Hypothalamus (tissue), 51 donors: ENCODE data around the gene OR1N1.
"Not testable (repeated sequence)": the region's sequence is repeated elsewhere in the genome, so short reads cannot be mapped to it uniquely, and the experiment has no call there.

Source experiments
- DNase-seq, 51 donors: peaks; one replicate each; lab custom pipeline; 2025; lab: John Stamatoyannopoulos, UW

The OR1N1 gene

DNA sequence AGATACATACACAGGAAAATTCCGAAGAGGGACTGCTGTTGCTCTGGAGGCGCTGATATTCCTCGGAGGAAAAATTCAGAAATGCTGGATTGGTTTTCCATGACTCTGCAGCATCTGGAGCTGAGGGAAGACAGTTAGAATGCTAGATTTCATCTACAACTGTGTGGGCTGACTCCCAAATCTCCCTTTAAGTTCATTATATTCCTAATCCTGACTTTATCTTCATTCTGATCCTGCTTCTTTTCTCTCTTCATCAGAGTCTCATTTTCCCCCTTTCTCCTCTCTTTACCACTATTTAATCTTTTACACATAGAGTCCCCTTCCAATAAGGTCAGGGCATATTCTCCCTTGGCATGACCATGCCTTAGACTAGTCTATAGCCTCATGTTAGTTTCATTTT lies at the start of gene OR1N1:
OR1N1 (minus strand) TSS at position 101 of the 400 bp plus-strand sequence; CDS start at position 101, 0 bp downstream.
- no peak for DNase-seq

DNA sequence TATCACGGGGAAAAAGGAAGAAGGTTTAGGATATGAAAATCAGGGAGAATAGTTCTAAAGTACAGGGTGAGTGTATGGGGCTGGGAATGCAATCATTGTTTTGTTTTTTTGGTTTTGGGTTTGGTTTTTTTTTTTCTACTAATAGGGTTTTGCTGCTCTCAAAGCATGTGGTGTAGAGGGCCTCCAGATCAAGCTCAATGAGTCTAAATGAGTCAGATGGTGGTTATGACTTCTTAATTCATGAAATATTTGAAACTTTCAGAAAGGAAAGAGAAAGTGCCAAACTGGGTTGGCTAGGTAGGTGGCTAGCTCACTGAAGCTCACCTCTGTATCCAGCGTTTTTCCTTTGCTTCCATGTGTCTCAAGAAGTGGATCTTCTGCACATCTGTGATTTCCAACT lies 45.4 kb upstream of the OR1N1 start:
- no peak for DNase-seq

GRCh38 chr9:122567901-122568300 lies 40.8 kb upstream of the OR1N1 start:
- no peak for DNase-seq

DNA sequence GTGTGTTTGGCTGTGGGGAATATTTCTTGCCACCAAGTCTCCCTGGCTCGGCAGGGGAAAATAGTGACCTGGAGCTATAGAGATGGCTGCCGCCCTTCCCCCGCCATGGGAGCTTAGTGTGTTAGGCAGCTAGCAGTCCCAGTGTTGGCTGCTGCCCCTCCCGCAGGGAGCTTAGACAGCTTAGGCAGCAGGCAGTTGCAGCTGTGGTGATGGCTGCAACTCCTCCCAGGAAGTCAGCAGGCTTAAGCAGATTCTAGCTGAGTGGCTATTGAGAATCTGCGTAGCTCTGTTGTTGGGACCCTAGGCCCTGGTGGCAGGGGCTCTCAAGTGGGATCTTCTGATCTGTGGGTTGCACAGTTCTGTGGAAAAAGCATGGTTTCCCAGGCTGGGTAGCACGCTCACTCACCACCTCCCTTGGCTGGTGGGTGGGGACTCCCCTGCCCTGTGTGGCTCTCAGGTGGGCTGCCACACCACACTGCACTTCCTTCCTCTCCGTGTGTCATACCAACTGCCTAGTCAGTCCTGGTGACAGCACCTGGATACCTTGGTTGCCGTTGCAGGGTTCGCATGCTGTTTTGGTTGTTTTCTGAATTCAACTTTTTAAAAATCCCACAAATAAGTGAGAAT lies 35.2 kb upstream of the OR1N1 start:
- no peak for DNase-seq

DNA sequence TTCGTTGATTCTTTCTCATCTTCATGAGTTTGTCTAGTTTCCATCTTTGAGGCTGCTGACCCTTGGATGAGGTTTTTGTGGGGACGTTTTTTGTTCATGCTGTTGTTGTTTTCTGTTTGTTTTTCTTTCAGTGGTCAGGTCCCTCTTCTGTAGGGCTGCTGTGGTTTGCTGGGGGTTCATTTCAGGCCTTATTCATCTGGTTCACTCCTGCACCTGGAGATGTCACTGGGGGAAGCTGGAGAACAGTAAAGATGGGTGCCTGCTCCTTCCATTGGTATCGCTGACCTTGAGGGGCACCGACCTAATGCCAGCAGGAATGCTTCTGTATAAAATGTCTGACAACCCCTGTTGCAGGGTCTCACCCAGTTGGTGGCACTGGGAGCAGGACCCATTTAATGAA lies 34.4 kb upstream of the OR1N1 start:
- DNase-seq, result no peak

GRCh38 chr9:122552812-122553211 lies 25.7 kb upstream of the OR1N1 start, which contains the start of gene OR1N2:
TSS of gene OR1N2 (plus strand) at chr9:122553112. CDS start at chr9:122553212, 100 bp downstream.
- DNase-seq, result no peak

- DNase-seq, result no peak
These were observed 24.3 kb upstream of the OR1N1 start for GRCh38 chr9:122551371-122551770.

DNA sequence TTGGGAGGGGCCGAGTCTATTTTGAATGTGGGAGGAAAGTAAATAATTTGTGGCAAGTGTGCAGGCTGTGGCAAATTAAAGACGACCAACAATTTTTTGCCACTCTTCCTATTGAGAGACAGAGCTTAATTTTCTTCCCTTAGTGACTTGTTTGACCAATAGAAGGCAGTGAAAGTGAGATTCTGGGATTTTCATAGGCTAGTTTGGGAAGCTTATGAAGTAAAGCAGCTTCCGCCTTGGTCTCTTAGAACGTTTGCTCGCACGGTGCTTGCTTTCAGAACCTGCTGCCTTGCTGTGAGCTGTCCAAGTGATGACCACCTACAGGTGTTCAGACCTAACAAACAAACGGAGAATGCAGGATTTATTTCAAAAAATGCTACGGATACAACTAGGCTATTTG lies 19.1 kb upstream of the OR1N1 start:
- no peak for DNase-seq

DNA sequence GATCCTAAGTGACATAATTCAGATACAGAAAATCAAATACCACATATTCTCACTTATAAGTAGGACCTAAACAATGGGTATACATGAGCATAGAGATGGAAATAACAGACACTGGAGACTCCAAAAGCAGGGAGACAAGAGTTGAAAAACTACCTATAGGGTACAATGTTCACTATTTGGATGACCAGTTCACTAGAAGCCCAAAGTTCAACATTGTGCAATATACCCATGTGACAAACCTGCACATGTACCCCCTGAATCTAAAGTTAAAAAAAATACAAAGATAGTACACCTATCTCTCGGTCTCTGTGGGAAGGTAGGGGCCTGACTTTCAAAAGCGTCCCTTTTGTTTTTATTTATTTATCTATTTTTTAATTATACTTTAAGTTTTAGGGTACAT lies 11.7 kb upstream of the OR1N1 start:
- no peak for DNase-seq

GRCh38 chr9:122537066-122537465 lies 10.0 kb upstream of the OR1N1 start:
- DNase-seq, result not testable (repeated sequence)

- DNase-seq, result no peak
These were observed 9.0 kb upstream of the OR1N1 start for GRCh38 chr9:122536134-122536533.

DNA sequence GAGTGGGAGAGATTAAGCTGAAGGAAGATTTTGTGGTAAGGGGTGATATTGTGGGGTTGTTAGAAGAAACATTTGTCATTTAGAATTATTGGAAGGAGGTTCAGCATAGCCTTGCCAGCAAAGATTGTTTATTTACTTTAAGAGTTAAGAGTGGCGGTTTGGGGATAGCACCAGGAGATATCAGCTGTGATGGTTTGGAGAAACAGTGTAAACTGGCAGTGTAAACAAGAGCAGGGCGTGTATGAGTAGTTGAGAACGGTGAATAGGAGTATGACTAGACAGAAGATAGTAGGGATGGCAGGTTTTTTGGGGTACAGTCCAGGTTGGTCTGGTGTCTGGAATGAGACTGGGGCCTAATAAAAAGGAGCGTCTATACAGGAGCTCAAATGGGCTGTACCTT lies 4.1 kb upstream of the OR1N1 start:
- DNase-seq, result not testable (repeated sequence)

DNA sequence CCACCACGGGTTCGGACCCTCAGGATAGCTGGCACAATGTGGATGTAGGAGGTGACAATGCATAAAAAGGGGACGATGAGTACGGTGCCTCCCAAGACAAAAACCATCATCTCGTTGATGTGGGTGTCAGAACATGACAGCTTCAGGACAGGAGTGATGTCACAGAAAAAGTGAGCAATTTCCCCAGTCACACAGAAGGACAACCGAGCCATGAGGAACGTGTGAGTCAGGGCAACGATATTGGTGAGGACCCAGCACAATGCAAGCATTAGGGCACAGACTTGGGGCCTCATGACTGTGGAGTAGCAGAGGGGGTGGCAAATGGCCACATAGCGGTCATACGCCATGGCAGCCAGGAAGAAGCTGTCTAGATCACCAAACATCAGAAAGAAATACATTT lies 491 bp downstream of the OR1N1 start:
- no peak for DNase-seq

- no peak for DNase-seq
These were observed 7.7 kb downstream of the OR1N1 start for GRCh38 chr9:122519376-122519775.

DNA sequence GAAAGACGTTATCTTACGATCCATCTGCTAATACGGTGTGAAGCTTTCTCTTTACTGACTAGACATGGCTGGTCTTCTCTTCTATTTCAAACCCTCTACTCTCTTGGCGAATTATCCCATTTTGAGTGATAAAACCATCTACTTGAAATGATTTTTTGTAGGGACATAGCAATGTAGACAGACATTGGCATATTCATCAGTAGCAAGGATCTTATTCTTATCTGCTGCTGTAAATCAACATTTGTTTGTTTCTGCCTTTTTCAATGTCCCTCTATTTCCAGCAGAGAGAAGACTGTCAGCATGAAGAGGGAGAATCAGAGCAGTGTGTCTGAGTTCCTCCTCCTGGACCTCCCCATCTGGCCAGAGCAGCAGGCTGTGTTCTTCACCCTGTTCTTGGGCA lies 8.3 kb downstream of the OR1N1 start, which contains the start of gene OR1J4:
OR1J4 (plus strand) TSS at position 301 of the 400 bp plus-strand sequence; CDS start at position 301, 0 bp downstream.
- DNase-seq, result no peak

DNA sequence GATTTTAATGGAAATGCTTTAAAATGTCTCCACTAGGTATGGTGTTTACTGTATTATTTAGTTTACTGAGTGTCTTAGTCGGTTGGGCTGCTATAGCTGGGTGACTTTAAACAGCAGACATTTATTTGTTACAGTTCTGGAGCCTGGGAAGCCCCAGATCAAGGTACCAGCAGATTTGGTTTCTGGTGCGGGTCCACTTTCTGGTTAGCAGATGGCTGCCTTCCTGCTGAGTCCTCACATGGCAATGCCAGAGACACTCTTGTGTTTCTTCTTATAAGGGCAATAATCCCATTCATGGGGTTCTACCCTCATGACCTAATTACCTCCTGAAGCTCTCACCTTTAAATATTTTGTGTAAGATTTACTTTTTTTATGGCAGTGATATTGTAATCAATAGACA lies 8.9 kb downstream of the OR1N1 start:
- DNase-seq, result no peak

- DNase-seq, result no peak
These were observed 16.6 kb downstream of the OR1N1 start, which contains the start of gene OR1J2 for GRCh38 chr9:122510502-122510901. TSS of gene OR1J2 (plus strand) at chr9:122510802. CDS start at chr9:122510802, 0 bp downstream.

DNA sequence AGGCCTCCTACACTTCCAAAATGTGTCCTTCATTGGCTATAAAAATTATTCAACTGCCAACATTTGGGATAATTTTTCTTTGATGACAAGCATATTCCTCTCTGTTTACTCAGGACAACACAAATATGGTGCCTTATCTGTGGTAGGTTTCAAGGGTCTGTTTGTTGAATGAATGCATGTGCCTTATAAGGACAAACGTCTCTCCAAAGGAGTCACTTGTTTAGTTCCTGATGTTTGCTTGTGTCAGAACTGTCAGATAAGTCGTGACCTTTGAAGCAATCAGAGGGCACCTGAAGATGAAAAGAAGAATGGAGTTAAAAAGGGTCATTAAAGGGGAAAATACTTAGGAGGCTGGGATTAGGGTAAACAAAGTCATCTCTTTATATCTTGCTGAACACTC lies 20.1 kb downstream of the OR1N1 start:
- DNase-seq, result no peak

GRCh38 chr9:122498883-122499288 lies 28.2 kb downstream of the OR1N1 start:
- no peak for DNase-seq

DNA sequence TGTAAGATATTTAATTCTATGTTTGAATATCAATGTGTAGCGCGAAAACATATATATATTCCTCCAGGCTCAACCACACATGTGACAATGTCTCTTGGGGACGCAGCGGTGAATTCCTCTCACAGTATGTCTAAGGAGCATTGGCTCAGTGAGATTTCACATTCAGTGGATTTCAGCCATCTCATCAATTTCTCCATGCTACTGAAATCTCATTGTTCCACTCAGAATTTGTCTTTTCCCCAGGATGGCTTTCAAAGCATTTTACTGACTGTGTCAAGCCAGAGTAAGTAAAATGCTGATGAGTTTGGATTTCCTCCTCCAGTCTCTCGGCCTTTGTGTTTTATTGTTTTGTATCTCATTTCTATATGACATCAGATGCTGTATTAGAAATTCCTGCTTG lies 48.0 kb downstream of the OR1N1 start:
- DNase-seq, result no peak

DNA sequence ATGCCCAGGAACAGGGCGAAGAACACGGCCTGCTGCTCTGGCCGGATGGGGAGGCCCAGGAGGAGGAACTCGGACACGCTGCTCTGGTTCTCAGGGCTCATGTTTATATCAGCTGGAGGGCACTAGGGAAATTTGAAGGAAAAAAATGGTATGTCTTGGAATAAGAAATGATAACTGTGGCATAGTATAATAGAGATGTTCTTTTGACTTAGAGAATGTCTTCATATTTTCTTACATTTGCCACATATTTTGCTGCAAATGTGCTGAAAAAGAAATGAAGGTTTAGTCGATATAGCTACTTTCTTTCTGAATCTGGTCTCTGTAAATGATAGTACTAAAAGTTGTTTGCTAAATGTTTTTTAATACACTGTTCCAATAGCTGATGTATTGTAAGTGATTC lies 49.3 kb downstream of the OR1N1 start, which contains the start of gene OR1J1:
OR1J1 (minus strand) TSS at position 101 of the 400 bp plus-strand sequence; CDS start at position 101, 0 bp downstream.
- DNase-seq, result no peak

- DNase-seq, result no peak
These were observed 49.7 kb downstream of the OR1N1 start for GRCh38 chr9:122477346-122477745.
